Prostate gland (tissue), 2 donors: Measurements from ENCODE around the gene USP35. TPM values are rescaled to one million over a fixed set of nuclear protein-coding genes. Genes with fewer than 3 reads are reported as not detected.

Experiments used
- DNase-seq: peaks from one replicate; pipeline ENCODE4 v3.0.0-alpha.2; 2019; ENCODE audit warnings: low spot score
- H3K27ac ChIP-seq, 2 donors: fragments of 200-600 bp; sonication (generic); 2 replicates each; pipeline ENCODE4 v1.5.1; 2017 to 2019
- H3K27me3 ChIP-seq: fragments of 200-600 bp; sonication (generic); replicated peaks from 2 replicates; pipeline ENCODE4 v1.5.1; 2019; ENCODE audit not compliant: insufficient read depth
- H3K36me3 ChIP-seq, 2 donors: fragments of 200-600 bp; sonication (generic); 1 replicate in 1 of 2; 2 replicates in 1 of 2; pipeline versions ENCODE4 v1.5.1 to v1.8.1; 2017 to 2019
- H3K4me1 ChIP-seq: fragments of 200-600 bp; sonication (generic); replicated peaks from 2 replicates; pipeline ENCODE4 v1.5.1; 2019
- H3K4me3 ChIP-seq, 2 donors: fragments of 200-600 bp; sonication (generic); 2 replicates each; pipeline ENCODE4 v1.5.1; 2017 to 2019
- H3K9me3 ChIP-seq: fragments of 200-600 bp; sonication (generic); 2 replicates; pipeline ENCODE4 v1.5.1; 2017
- POLR2A ChIP-seq: fragments of 450-650 bp; IDR thresholded peaks from one replicate; pipeline ENCODE4 v1.6.1; 2016; ENCODE audit warnings: antibody characterized with exemption, mild to moderate bottlenecking
- POLR2AphosphoS5 ChIP-seq: sonication (generic); formaldehyde crosslinking; IDR thresholded peaks from one replicate; pipeline ENCODE4 v1.6.1; 2017; ENCODE audit warnings: antibody characterized with exemption
- WGBS: methylation state at CpG from one replicate; pipeline ENCODE4 v1.1.5; 2018; 5-methylcytosine and 5-hydroxymethylcytosine counted together
- intact Hi-C: fragments of 100-400 bp; cut with DNase I; formaldehyde crosslinking; loops from one replicate; pipeline ENCODE4 v1.14.2; 2022
- total RNA-seq, 2 donors: library from RNA; depleted of rRNA; stranded (reverse); fragments of >200 nt; gene quantifications; one replicate each; pipeline ENCODE4 v1.1.0, GENCODE V29; 2016
- TF ChIP-seq, protein P1 (sequence below), 4 experiments: fragments of 200-600 bp in 2 of 4; fragments of 450-650 bp in 2 of 4; sonication (generic) in 2 of 4; IDR thresholded peaks; 1 replicate in 3 of 4; 2 replicates in 1 of 4; pipeline ENCODE4 v1.5.1; 2016 to 2019; ENCODE audit warnings: antibody characterized with exemption in 4 of 4, mild to moderate bottlenecking in 2 of 4, moderate library complexity in 2 of 4

The USP35 gene
- total RNA-seq, 2 donors from 2014 or later: 3.4 to 13.6 TPM

DNA sequence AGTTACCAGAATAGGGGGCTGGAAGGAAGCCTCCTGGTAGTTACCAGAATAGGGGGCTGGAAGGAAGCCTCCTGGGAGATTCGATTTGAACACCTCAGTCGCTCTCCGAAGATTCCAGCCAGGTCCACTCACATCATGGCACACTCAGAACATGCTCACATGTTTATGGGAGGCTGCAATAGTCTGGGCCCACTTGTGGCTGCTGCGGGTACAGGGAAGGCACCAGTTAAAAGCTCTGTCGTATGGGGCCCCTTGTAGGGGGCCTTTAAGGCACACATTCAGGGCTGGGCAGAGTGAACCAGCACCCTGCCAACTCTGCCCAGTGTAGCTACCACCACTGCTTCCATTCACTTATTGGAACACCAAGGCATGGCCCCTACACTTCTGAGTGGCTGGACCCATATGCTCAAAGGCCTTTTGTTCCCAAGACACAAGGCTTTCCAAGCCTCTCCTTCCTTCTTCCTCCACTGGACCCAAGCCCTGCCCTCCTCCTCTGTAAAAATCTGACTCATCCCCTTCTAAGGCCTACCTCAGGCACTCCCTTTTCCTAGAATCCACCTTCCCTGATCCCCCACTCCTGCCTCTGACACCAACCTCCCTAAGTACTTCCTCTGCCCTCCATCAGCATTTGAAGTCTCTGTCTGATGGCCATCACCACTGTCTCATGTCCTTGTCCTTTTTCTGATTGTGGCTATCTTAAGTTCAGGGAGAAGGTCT, 28.0 kb downstream of the USP35 start:
- Histone ChIP-seq H3K27me3 (no peaks in the 10 kb centered on the region), H3K36me3 (no peaks in the 10 kb centered on the region), H3K4me3 (no peak overlapping the region), H3K27ac (no peak overlapping the region), H3K4me1 (no peaks in the 10 kb centered on the region), H3K9me3 (no peaks in the 10 kb centered on the region)
- no peak for TF ChIP-seq POLR2AphosphoS5
- TF ChIP-seq, protein P1, sequence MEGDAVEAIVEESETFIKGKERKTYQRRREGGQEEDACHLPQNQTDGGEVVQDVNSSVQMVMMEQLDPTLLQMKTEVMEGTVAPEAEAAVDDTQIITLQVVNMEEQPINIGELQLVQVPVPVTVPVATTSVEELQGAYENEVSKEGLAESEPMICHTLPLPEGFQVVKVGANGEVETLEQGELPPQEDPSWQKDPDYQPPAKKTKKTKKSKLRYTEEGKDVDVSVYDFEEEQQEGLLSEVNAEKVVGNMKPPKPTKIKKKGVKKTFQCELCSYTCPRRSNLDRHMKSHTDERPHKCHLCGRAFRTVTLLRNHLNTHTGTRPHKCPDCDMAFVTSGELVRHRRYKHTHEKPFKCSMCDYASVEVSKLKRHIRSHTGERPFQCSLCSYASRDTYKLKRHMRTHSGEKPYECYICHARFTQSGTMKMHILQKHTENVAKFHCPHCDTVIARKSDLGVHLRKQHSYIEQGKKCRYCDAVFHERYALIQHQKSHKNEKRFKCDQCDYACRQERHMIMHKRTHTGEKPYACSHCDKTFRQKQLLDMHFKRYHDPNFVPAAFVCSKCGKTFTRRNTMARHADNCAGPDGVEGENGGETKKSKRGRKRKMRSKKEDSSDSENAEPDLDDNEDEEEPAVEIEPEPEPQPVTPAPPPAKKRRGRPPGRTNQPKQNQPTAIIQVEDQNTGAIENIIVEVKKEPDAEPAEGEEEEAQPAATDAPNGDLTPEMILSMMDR (IDR thresholded peaks at IDR 0.05): no peak
- no peak for TF ChIP-seq POLR2A
- WGBS: 93% methylated on average over 5 of the region's 5 CpGs
- no peak for DNase-seq
- intact Hi-C loops: no loop called here

DNA sequence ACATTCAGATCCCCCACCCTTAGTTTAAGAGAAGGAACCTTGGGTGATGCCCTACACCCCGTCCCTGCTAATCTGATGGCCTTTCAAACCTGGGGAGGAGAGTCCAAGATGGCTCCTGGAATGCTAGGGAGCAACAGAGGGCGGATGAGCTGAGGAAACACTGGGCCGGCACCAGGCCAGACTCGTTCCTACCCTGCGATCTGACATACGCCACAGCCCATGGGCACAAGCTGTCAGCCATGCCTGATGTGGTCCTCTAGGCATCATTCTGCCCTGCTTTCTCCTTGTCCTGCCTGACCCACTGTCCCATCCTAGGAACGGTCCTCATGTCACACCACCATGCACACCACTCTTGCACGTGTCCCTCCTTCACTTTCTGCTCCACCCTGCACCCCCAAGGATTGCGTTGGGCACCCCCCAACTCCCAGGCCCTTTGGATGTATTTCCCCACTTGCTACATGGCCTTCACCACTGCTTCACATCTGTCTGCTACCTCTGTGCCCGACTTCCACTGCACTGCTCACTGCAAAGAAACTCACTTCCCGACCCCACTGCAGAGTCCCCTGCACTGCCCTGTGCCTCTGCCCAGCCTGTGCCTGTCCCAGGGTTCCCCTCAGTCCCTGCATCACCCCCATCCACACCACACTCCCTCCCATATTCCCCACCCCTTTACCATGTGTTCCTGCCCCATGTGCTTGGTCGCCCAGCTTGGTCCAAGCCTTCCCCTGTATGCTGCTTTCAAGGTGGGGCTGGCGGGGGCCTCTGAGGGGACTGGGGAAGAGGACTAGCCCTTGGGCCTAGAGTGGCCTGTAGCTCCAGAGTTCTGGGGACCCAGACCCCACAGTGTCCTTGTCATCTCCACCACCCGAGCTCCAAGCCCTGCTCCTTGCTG, 29.2 kb downstream of the USP35 start:
- no peak for DNase-seq
- 99% methylated on average over 14 of the region's 14 CpGs for WGBS
- Histone ChIP-seq H3K4me1 (no peaks in the 10 kb centered on the region), H3K9me3 (no peaks in the 10 kb centered on the region), H3K27me3 (no peaks in the 10 kb centered on the region), H3K36me3 (no peaks in the 10 kb centered on the region), H3K4me3 (no peak overlapping the region), H3K27ac (no peak overlapping the region)
- intact Hi-C loops: no loop called here
- no peak for TF ChIP-seq POLR2AphosphoS5
- TF ChIP-seq, protein P1 (IDR thresholded peaks at IDR 0.05): no peak
- no peak for TF ChIP-seq POLR2A

DNA sequence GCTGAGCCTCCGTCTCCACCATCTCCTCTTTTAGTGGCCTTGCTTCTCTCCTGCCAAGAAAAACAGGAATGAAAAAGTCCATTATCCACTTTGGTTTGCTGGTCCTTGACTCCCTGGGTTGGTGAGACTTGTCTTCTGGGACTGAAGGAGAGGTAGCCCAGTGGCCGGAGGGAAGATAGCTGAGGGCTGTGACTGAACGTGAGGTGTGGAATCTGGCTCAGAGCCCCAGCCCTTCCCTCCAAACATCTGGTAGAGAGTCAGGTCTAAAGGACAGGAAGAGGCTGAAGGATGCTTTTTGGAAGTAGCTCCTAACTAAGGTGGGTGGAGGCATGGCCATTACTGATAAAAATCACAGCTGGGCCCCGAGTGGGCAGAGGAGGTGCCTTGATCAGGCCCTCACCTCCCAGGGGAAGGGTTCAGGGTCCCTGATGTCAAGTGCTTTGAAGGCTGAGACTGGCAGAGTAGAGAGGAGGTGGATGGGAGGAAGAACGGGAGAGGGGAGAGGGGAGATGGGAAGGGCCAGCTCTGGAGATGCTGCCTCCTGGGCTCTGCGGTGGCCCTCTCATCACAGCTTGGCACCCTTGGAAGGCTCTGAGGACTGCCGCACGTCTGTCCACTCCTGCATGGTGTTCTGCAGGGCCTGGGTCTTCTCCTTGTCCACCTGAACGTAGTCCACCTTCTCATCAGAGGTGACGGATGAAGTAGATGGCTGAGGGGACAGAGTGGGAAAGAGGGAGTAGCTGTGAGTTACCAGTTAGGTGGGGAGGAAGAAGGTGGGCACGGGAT, 30.2 kb downstream of the USP35 start:
- TF ChIP-seq, protein P1 (IDR thresholded peaks at IDR 0.05): no peak
- no peak for TF ChIP-seq POLR2A
- TF ChIP-seq POLR2AphosphoS5: no peak
- H3K4me1 ChIP-seq: no peaks in the 10 kb centered on the region
- no peaks in the 10 kb centered on the region for H3K9me3 ChIP-seq
- intact Hi-C loops: no loop called here
- no peaks in the 10 kb centered on the region for H3K27me3 ChIP-seq
- H3K36me3 ChIP-seq: no peaks in the 10 kb centered on the region
- no peak overlapping the region for H3K27ac ChIP-seq
- H3K4me3 ChIP-seq: no peak overlapping the region
- WGBS: 86% methylated on average over 11 of the region's 11 CpGs
- no peak for DNase-seq

DNA sequence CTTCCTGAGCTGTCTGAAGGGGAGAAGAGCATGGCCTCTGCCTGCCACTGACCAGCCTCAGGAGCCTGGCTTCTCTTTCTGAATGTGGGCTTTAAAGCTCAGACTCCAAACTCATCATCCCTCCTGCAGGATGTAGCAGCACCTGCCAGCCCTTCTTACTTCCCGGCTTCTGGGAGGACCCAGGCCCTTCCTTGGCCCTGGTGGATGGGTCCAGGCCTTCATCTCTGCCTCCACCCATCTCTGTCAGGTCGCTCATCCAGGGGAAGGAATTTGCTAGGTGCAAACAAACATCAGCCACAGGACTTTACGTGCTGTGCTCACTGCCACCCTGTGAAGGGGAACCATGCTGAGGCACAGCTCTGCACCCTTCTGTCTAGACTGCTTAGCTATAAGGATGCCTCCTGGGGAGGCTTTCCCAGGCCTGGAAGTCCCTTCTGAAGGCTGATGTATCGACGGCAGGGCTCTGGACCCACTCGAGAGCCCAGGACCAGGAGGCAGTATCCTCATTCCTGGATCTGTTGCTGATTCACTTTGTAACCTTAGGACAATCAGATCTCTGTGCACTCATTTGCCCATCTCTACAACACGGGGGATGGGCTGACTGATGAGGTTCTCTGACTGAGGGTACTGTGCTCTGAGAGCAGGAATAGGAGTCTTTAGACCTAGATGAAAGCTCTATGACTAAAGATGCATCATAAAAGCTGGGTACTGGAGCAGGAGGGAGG, 30.9 kb downstream of the USP35 start:
- Histone ChIP-seq H3K27ac (no peak overlapping the region), H3K4me3 (no peak overlapping the region), H3K9me3 (no peaks in the 10 kb centered on the region), H3K27me3 (no peaks in the 10 kb centered on the region), H3K4me1 (no peaks in the 10 kb centered on the region), H3K36me3 (no peaks in the 10 kb centered on the region)
- TF ChIP-seq, protein P1 (IDR thresholded peaks at IDR 0.05): no peak
- TF ChIP-seq POLR2A (no peak), POLR2AphosphoS5 (no peak)
- DNase-seq: no peak
- intact Hi-C loops: no loop called here
- WGBS: 86% methylated on average over 7 of the region's 7 CpGs
